Lung (tissue), 12 donors: ENCODE data around the gene CSH2. TPM values are rescaled to one million over a fixed set of nuclear protein-coding genes. Genes with fewer than 3 reads are reported as not detected.
"Not testable (repeated sequence)": the region's sequence is repeated elsewhere in the genome, so short reads cannot be mapped to it uniquely, and the experiment has no call there.

Source experiments
- ATAC-seq: fragments of 200-7000 bp; cut with Tn5 transposase; one replicate; pipeline ENCODE4 v1.9.1; 2020; ENCODE audit warnings: moderate number of reproducible peaks; ENCODE audit not compliant: insufficient read depth, low FRiP score
- DNase-seq, 3 donors: peaks; one replicate each; pipeline ENCODE4 v3.0.0-alpha.2; 2013 to 2017
- H3K27ac ChIP-seq, 2 donors: one replicate each; pipeline ENCODE4 v1.5.1; 2013; ENCODE audit warnings: mild to moderate bottlenecking in 2 of 2, moderate library complexity in 2 of 2, control low read depth in 1 of 2, inconsistent platforms in 1 of 2, low read depth in 1 of 2, low read length in 1 of 2
- H3K27me3 ChIP-seq, 3 donors: one replicate each; pipeline ENCODE4 v1.5.1; 2013; ENCODE audit warnings: low read length in 2 of 3; ENCODE audit not compliant: control insufficient read depth in 3 of 3, insufficient read depth in 3 of 3
- H3K36me3 ChIP-seq, 4 donors: one replicate each; pipeline ENCODE4 v1.5.1; 2013; ENCODE audit warnings: low read length in 4 of 4, mild to moderate bottlenecking in 1 of 4, moderate library complexity in 1 of 4; ENCODE audit not compliant: control insufficient read depth in 4 of 4, insufficient read depth in 4 of 4
- H3K4me1 ChIP-seq, 5 donors: one replicate each; pipeline ENCODE4 v1.5.1; 2013; ENCODE audit warnings: low read length in 5 of 5, mild to moderate bottlenecking in 2 of 5, moderate library complexity in 1 of 5; ENCODE audit not compliant: control insufficient read depth in 5 of 5, insufficient read depth in 5 of 5
- H3K4me3 ChIP-seq: one replicate; pipeline ENCODE4 v1.5.1; 2013; ENCODE audit warnings: mild to moderate bottlenecking, control low read depth, moderate library complexity
- H3K9ac ChIP-seq, 2 donors: one replicate each; pipeline ENCODE4 v1.5.1; 2013; ENCODE audit warnings: low read length in 2 of 2, control low read depth in 1 of 2; ENCODE audit not compliant: insufficient read depth in 1 of 2
- H3K9me3 ChIP-seq, 4 donors: one replicate each; pipeline ENCODE4 v1.5.1; 2013; ENCODE audit warnings: low read length in 3 of 4, mild to moderate bottlenecking in 1 of 4, moderate library complexity in 1 of 4; ENCODE audit not compliant: control insufficient read depth in 4 of 4, insufficient read depth in 3 of 4
- CTCF ChIP-seq: IDR thresholded peaks from 2 replicates; pipeline ENCODE4 v1.5.1; 2012; ENCODE audit warnings: mild to moderate bottlenecking; ENCODE audit errors: control extremely low read depth, extremely low read depth
- WGBS, 2 donors: extraction: QIAGEN DNeasy Blood & Tissue Kit; methylation state at CpG; one replicate each; pipeline ENCODE4 v1.1.7; 2013; 5-methylcytosine and 5-hydroxymethylcytosine counted together
- polyA plus RNA-seq, 2 donors: library from polyadenylated mRNA; stranded (reverse); fragments of 200-250 nt; gene quantifications; one replicate each; pipeline ENCODE4 v1.2.1, GENCODE V29; 2013
- total RNA-seq, 2 donors: library from RNA; depleted of rRNA in 1 of 2; stranded (reverse); fragments of >200 nt in 1 of 2; gene quantifications; one replicate each; pipeline ENCODE4 v1.2.1, GENCODE V29; 2014 to 2021
- donor health status: control.
- donor health status: control.
- donor health status: Bipolar disorder and iron deficiency.
- donor health status: healthy.
- donor health status: DM: yes; HTN: yes; CAD: no.

Gene CSH2
- total and polyA plus RNA-seq, 4 donors = not detected

DNA sequence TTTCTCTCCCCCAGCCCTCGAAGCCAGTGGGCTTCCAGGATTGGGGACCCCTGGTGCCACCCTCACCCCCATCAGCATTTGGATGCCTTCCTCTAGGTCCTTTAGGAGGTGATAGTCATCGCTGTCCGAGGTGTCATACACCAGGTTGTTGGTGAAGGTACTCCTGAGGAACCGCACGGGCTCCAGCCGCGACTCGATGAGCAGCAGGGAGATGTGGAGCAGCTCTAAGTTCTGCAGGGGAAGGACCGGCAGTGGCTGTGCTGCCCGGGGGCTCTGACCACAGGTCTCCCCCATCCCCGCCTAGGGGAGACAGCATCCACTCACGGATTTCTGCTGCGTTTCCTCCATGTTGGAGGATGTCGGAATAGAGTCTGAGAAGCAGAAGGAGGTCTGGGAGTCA, 36.6 kb upstream of the CSH2 start:
- no peak for ATAC-seq
- Histone ChIP-seq H3K4me1 (no peaks in the 10 kb centered on the region), H3K4me3 (no peak overlapping the region), H3K9ac (no peak overlapping the region), H3K36me3 (no peaks in the 10 kb centered on the region), H3K27ac (no peak overlapping the region), H3K27me3 (peaks cover 0 to 4% (median 3%) of the 10 kb centered on the region in 3 donors), H3K9me3 (no peaks in the 10 kb centered on the region)
- DNase-seq = no peak
- 81 to 86% methylated on average over 14 of the region's 14 CpGs for WGBS, 2 donors
- no peak for TF ChIP-seq CTCF

DNA sequence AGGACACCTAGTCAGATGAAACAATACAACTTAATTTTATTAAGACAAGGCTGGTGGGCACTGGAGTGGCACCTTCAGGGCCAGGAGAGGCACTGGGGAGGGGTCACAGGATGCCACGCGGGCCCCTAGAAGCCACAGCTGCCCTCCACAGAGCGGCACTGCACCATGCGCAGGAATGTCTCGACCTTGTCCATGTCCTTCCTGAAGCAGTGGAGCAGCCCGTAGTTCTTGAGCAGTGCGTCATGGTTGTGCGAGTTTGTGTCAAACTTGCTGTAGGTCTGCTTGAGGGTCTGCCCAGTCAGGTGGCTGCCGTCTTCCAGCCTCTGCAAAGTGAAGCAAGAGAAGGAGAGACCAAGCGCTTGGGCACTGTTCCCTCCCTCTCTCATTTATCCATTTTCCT, 36.1 kb upstream of the CSH2 start:
- not testable (repeated sequence) for H3K4me1 ChIP-seq, H3K27ac ChIP-seq, H3K36me3 ChIP-seq, H3K4me3 ChIP-seq, ATAC-seq, H3K27me3 ChIP-seq, DNase-seq, H3K9ac ChIP-seq, H3K9me3 ChIP-seq
- 93 to 94% methylated on average over 10 of the region's 10 CpGs for WGBS, 2 donors

DNA sequence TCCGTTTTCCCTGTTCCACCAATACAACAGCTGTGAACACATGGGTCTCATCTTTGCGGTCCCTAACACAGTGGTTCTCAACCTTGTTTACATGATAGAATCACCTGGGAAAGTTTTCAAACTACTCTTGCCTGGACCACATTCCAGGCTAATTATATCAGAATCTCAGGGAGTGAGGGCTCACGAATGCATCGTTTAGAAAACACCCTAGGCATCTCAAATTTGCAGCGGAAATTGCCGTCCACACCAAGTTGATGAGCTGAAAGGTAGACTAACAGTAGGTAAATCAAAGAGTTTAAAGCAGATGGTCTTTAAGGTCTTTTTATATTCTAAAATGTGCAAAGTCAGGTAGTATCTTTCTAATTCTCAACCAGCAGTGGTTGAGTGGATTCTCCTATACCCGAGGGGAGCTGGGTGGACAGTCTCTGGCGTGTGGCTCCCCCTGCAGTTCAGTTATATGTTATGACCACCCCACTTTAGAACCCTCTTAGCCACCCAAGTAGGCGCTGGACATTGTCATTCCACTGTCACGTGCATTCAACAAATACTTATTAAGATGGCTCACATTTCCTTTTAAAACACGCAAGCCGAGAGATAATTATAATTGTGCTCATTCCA, 33.8 kb upstream of the CSH2 start:
- not testable (repeated sequence) for H3K4me3 ChIP-seq, H3K4me1 ChIP-seq, H3K27ac ChIP-seq, H3K9me3 ChIP-seq, H3K9ac ChIP-seq, H3K27me3 ChIP-seq, H3K36me3 ChIP-seq, ATAC-seq
- peak in 1 of 3 donors; percentile 48 for DNase-seq
- 54 to 67% methylated on average over 10 to 11 of the region's 12 CpGs for WGBS, 2 donors

DNA sequence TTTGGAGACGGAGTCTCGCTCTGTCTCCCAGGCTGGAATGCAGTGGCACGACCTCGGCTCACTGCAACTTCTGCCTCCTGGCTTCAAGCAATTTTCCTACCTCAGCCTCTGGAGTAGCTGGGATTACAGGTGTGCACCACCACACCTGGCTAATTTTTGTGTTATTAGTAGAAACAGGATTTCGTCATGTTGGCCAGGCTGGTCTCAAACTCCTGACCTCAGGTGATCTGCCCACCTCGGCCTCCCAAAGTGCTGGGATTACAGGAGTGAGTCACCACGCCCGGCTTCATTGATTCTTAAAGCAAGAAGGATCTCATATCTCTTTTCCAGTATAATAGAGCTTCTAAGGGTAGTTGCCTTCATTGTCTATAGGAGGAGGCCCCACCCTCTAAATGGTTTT, 31.3 kb upstream of the CSH2 start:
- H3K27me3 ChIP-seq, H3K27ac ChIP-seq, H3K36me3 ChIP-seq, DNase-seq, ATAC-seq, H3K4me3 ChIP-seq, H3K4me1 ChIP-seq, H3K9me3 ChIP-seq, H3K9ac ChIP-seq: not testable (repeated sequence)
- 95% methylated on average over 8 of the region's 8 CpGs for WGBS, 2 donors

DNA sequence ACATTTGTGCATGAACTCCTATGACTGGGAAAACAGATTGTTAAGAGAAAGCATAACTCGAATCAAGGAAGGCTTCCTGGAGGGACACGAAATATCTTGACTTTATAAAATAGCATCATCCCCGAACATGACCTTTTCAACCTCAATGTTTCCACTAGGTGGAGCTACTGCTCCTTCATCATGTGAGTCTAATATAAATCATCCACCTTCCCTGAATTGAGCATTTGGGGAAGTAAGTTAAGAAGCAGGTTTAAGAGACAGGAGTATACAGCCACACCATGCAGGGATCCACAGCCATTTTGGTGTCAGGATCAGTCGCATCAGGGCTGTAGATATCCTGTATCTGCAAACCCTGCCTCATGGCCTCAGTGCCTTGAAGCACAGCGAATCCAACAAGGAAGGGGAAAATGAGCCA, 30.3 kb upstream of the CSH2 start:
- H3K9me3 ChIP-seq, H3K36me3 ChIP-seq, H3K4me1 ChIP-seq, H3K4me3 ChIP-seq, H3K9ac ChIP-seq, DNase-seq, H3K27ac ChIP-seq, H3K27me3 ChIP-seq: not testable (repeated sequence)
- ATAC-seq = peak; percentile 69
- WGBS, 2 donors = 29 to 34% methylated on average over 5 of the region's 5 CpGs

- not testable (repeated sequence) for ATAC-seq, H3K9me3 ChIP-seq, H3K4me3 ChIP-seq, DNase-seq, H3K27me3 ChIP-seq, H3K4me1 ChIP-seq, H3K9ac ChIP-seq, H3K27ac ChIP-seq, H3K36me3 ChIP-seq
- WGBS, 2 donors = 91 to 92% methylated on average over 2 of the region's 2 CpGs
These were observed 28.5 kb upstream of the CSH2 start for GRCh38 chr17:63901971-63902370.

DNA sequence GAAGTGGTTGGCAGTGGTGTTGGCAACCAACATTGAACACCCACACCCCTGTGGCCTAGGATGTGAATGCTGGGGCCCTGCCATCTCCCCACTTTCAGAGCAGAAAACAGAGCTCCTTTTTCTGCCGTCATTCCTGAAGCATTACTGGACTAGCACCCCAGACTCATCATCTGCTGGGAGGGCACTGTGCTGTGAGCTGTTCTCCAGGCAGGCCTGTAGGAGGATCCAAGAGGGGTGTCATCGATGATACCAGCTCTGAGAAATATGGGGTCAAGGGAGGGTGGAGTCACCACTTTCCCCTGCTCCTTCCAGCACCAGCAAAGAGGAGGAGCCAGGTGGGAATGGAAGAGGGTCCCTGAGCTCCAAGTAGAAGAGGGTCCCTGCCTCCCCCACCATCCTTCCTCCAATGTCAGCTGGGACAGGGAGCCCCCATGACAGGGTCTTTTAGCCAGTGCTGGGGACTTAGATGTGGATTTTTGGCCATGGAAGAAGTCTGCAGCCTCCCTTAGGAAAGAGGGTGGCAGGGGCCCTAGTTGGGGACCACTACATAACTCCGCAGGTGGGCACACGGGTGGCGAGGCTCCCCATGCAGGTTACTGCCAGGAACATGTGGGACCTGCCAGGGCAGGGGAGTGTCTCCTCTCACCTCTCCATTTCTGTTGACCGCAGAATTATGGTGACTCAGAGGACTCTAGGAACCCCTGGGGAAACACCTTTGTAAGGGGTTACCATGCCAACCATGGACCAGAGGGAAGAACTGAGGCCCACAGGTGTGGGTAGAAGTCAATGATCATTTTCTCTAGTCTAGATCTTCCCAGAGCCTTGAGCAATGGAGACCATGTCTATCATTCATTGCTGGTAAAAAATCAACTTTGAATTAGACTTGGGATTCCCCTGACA, 25.7 kb upstream of the CSH2 start:
- not testable (repeated sequence) for H3K4me3 ChIP-seq, DNase-seq, H3K27ac ChIP-seq, ATAC-seq, H3K9me3 ChIP-seq, H3K4me1 ChIP-seq, H3K9ac ChIP-seq, H3K36me3 ChIP-seq, H3K27me3 ChIP-seq
- 88 to 90% methylated on average over 6 of the region's 6 CpGs for WGBS, 2 donors
